ENCODE measurements around the gene DIPK1A. TPM values are rescaled to one million over a fixed set of nuclear protein-coding genes. Genes with fewer than 3 reads are reported as not detected.

The DIPK1A gene
- total RNA-seq, 1 experiment from 2014 or later, result 1.2 TPM

DNA sequence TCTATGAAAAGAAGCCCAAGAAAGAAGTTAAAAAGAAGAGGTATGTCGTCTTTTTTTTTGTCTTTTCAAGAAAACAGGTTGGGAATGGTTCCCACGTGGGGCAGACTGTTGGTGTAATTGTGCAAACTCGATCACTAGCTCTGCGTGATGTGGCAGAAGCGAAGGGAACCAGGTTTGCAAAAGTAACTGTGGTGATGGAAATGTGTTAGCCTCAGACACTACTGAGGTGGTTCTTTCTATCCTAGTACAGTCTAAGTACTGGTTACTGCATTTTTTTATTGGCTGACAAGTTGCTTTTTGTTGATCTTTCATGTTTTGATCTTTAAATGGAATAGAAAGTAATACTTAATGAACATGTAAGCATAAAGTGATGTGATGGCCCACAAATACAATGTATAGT is 120.7 kb downstream of the DIPK1A start:
- H3K27ac ChIP-seq (ENCODE audit: low read length), result no peak overlapping the region
- no peak for ATAC-seq
- no peak for DNase-seq (ENCODE audit: low read depth, low spot score)
- H3K36me3 ChIP-seq (ENCODE audit: control insufficient read depth, insufficient read depth, low read length), result peaks cover 52% of the 10 kb centered on the region
- TF ChIP-seq TCF7L2 (IDR thresholded peaks at IDR 0.05; ENCODE audit: low read depth, low read length) (no peak), SIN3A (IDR thresholded peaks at IDR 0.05; ENCODE audit: borderline replicate concordance, insufficient read depth, low read depth, low read length) (no peak), POLR2AphosphoS5 (IDR thresholded peaks at IDR 0.05; ENCODE audit: low read depth, low read length) (no peak)
- TF ChIP-seq, protein P1, sequence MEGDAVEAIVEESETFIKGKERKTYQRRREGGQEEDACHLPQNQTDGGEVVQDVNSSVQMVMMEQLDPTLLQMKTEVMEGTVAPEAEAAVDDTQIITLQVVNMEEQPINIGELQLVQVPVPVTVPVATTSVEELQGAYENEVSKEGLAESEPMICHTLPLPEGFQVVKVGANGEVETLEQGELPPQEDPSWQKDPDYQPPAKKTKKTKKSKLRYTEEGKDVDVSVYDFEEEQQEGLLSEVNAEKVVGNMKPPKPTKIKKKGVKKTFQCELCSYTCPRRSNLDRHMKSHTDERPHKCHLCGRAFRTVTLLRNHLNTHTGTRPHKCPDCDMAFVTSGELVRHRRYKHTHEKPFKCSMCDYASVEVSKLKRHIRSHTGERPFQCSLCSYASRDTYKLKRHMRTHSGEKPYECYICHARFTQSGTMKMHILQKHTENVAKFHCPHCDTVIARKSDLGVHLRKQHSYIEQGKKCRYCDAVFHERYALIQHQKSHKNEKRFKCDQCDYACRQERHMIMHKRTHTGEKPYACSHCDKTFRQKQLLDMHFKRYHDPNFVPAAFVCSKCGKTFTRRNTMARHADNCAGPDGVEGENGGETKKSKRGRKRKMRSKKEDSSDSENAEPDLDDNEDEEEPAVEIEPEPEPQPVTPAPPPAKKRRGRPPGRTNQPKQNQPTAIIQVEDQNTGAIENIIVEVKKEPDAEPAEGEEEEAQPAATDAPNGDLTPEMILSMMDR (IDR thresholded peaks at IDR 0.05), result no peak
- TF ChIP-seq, protein P2, sequence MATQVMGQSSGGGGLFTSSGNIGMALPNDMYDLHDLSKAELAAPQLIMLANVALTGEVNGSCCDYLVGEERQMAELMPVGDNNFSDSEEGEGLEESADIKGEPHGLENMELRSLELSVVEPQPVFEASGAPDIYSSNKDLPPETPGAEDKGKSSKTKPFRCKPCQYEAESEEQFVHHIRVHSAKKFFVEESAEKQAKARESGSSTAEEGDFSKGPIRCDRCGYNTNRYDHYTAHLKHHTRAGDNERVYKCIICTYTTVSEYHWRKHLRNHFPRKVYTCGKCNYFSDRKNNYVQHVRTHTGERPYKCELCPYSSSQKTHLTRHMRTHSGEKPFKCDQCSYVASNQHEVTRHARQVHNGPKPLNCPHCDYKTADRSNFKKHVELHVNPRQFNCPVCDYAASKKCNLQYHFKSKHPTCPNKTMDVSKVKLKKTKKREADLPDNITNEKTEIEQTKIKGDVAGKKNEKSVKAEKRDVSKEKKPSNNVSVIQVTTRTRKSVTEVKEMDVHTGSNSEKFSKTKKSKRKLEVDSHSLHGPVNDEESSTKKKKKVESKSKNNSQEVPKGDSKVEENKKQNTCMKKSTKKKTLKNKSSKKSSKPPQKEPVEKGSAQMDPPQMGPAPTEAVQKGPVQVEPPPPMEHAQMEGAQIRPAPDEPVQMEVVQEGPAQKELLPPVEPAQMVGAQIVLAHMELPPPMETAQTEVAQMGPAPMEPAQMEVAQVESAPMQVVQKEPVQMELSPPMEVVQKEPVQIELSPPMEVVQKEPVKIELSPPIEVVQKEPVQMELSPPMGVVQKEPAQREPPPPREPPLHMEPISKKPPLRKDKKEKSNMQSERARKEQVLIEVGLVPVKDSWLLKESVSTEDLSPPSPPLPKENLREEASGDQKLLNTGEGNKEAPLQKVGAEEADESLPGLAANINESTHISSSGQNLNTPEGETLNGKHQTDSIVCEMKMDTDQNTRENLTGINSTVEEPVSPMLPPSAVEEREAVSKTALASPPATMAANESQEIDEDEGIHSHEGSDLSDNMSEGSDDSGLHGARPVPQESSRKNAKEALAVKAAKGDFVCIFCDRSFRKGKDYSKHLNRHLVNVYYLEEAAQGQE (IDR thresholded peaks at IDR 0.05; ENCODE audit: insufficient read depth in 1 of 2, low read depth in 2 of 2, low read length in 1 of 2), result no peak
- intact Hi-C loops (cut with micrococcal nuclease; ENCODE audit: unreplicated experiment) (no loop called here), in situ Hi-C loops (cut with HindIII; ENCODE audit: low pct_unique_long_range_greater_than_20kb, low sequenced_read_pairs) (no loop called here)
- H3K4me1 ChIP-seq (ENCODE audit: control insufficient read depth, insufficient read depth, low read length), result no peaks in the 10 kb centered on the region
- H3K27me3 ChIP-seq (ENCODE audit: control insufficient read depth, insufficient read depth, low read length), result no peaks in the 10 kb centered on the region
- H3K9me3 ChIP-seq (ENCODE audit: control insufficient read depth, insufficient read depth, low read depth, low read length), result no peaks in the 10 kb centered on the region
- ChIA-PET CTCF (no interaction called here), POLR2A (interaction anchor here (0.6 kb wide), 2 partner anchors 16 to 494 kb away, joined by 4 read pairs; no protein-coding TSS in a partner anchor)
- no peak overlapping the region for H3K4me3 ChIP-seq (ENCODE audit: low read depth in 2 of 2, low read length in 2 of 2)
- BruUV-seq (replicated peaks), result no TSS peak

DNA sequence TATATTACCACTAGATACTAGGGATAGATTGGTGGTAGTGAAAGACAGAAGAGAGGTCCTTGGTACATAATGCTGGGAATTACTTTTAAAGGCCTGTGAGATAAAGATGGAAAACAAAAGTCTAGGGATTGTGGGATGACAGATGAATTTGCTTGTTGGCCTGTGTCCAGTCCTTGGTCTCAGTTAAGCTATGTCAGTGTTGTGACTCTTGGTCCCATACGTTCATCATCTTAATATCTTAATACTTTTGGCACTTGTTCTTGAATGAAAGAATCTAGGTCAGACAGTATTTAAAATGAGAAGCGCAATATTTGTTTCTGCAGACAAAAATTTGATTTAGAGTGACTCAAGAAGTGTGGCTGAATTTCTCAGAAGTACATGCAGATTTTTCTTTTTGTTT is 121.8 kb downstream of the DIPK1A start:
- ChIA-PET POLR2A (no interaction called here), CTCF (no interaction called here)
- no TSS peak for BruUV-seq (replicated peaks)
- Histone ChIP-seq H3K27ac (ENCODE audit: low read length) (no peak overlapping the region), H3K4me3 (ENCODE audit: low read depth in 2 of 2, low read length in 2 of 2) (no peak overlapping the region), H3K27me3 (ENCODE audit: control insufficient read depth, insufficient read depth, low read length) (no peaks in the 10 kb centered on the region), H3K36me3 (ENCODE audit: control insufficient read depth, insufficient read depth, low read length) (peaks cover 58% of the 10 kb centered on the region), H3K9me3 (ENCODE audit: control insufficient read depth, insufficient read depth, low read depth, low read length) (no peaks in the 10 kb centered on the region), H3K4me1 (ENCODE audit: control insufficient read depth, insufficient read depth, low read length) (peaks cover 5% of the 10 kb centered on the region)
- ATAC-seq (no peak), DNase-seq (ENCODE audit: low read depth, low spot score) (no peak)
- intact Hi-C loops (cut with micrococcal nuclease; ENCODE audit: unreplicated experiment) (no loop called here), in situ Hi-C loops (cut with HindIII; ENCODE audit: low pct_unique_long_range_greater_than_20kb, low sequenced_read_pairs) (no loop called here)
- TF ChIP-seq, protein P2 (IDR thresholded peaks at IDR 0.05; ENCODE audit: insufficient read depth in 1 of 2, low read depth in 2 of 2, low read length in 1 of 2), result no peak
- TF ChIP-seq, protein P1 (IDR thresholded peaks at IDR 0.05), result no peak
- no peak for TF ChIP-seq POLR2AphosphoS5 (IDR thresholded peaks at IDR 0.05; ENCODE audit: low read depth, low read length)
- no peak for TF ChIP-seq SIN3A (IDR thresholded peaks at IDR 0.05; ENCODE audit: borderline replicate concordance, insufficient read depth, low read depth, low read length)
- TF ChIP-seq TCF7L2 (IDR thresholded peaks at IDR 0.05; ENCODE audit: low read depth, low read length), result no peak

All from Panc1 (cell line).